ENCODE data around the gene ZFYVE9.
"Not testable (repeated sequence)": the region's sequence is repeated elsewhere in the genome, so short reads cannot be mapped to it uniquely, and the experiment has no call there.

Gene ZFYVE9

GRCh38 chr1:52180176-52180575 is 38.3 kb downstream of the ZFYVE9 start:
- H3K27ac ChIP-seq (ENCODE audit: low read length), result no peak overlapping the region
- H3K9ac ChIP-seq (ENCODE audit: low read length), result no peak overlapping the region
- no peaks in the 10 kb centered on the region for H3K36me3 ChIP-seq (ENCODE audit: control insufficient read depth, low read depth, low read length)
- no peaks in the 10 kb centered on the region for H3K4me1 ChIP-seq (ENCODE audit: control insufficient read depth, low read depth, low read length)
- H3K9me3 ChIP-seq (ENCODE audit: control insufficient read depth, low read depth, low read length), result peaks cover 5% of the 10 kb centered on the region
- no peak overlapping the region for H3K4me3 ChIP-seq (ENCODE audit: low read length)
- no peaks in the 10 kb centered on the region for H3K27me3 ChIP-seq (ENCODE audit: control insufficient read depth, insufficient read depth, low read length)

DNA sequence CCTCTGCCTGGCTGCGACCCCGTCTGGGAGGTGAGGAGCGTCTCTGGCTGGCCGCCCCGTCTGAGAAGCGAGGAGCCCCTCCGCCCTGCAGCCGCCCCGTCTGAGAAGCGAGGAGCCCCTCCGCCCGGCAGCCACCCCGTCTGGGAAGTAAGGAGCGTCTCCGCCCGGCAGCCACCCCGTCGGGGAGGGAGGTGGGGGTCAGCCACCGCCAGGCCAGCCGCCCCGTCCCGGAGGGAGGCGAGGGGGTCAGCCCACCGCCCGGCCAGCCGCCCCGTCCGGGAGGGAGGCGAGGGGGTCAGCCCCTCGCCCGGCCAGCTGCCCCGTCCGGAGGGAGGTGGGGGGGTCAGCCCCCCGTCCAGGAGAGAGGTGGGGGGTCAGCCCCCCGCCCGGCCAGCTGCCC is 39.9 kb downstream of the ZFYVE9 start:
- not testable (repeated sequence) for H3K27ac ChIP-seq (ENCODE audit: low read length); H3K9me3 ChIP-seq (ENCODE audit: control insufficient read depth, low read depth, low read length); H3K9ac ChIP-seq (ENCODE audit: low read length); H3K4me3 ChIP-seq (ENCODE audit: low read length); H3K27me3 ChIP-seq (ENCODE audit: control insufficient read depth, insufficient read depth, low read length); H3K36me3 ChIP-seq (ENCODE audit: control insufficient read depth, low read depth, low read length); H3K4me1 ChIP-seq (ENCODE audit: control insufficient read depth, low read depth, low read length)

DNA sequence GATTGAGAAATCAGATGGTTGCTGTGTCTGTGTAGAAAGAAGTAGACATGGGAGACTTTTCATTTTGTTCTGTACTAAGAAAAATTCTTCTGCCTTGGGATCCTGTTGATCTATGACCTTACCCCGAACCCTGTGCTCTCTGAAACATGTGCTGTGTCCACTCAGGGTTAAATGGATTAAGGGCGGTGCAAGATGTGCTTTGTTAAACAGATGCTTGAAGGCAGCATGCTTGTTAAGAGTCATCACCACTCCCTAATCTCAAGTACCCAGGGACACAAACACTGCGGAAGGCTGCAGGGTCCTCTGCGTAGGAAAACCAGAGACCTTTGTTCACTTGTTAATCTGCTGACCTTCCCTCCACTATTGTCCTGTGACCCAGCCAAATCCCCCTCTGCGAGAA is 40.4 kb downstream of the ZFYVE9 start:
- H3K4me1 ChIP-seq (ENCODE audit: control insufficient read depth, low read depth, low read length); H3K27ac ChIP-seq (ENCODE audit: low read length); H3K9me3 ChIP-seq (ENCODE audit: control insufficient read depth, low read depth, low read length); H3K36me3 ChIP-seq (ENCODE audit: control insufficient read depth, low read depth, low read length); H3K9ac ChIP-seq (ENCODE audit: low read length); H3K27me3 ChIP-seq (ENCODE audit: control insufficient read depth, insufficient read depth, low read length); H3K4me3 ChIP-seq (ENCODE audit: low read length): not testable (repeated sequence)

GRCh38 chr1:52182874-52183400 is 41.0 kb downstream of the ZFYVE9 start:
- Histone ChIP-seq H3K27me3 (ENCODE audit: control insufficient read depth, insufficient read depth, low read length) (no peaks in the 10 kb centered on the region), H3K27ac (ENCODE audit: low read length) (no peak overlapping the region), H3K4me3 (ENCODE audit: low read length) (no peak overlapping the region), H3K36me3 (ENCODE audit: control insufficient read depth, low read depth, low read length) (no peaks in the 10 kb centered on the region), H3K4me1 (ENCODE audit: control insufficient read depth, low read depth, low read length) (no peaks in the 10 kb centered on the region), H3K9ac (ENCODE audit: low read length) (no peak overlapping the region), H3K9me3 (ENCODE audit: control insufficient read depth, low read depth, low read length) (no peaks in the 10 kb centered on the region)

- H3K9ac ChIP-seq (ENCODE audit: low read length), result no peak overlapping the region
Observed at GRCh38 chr1:52186449-52186848, 44.6 kb downstream of the ZFYVE9 start.

GRCh38 chr1:52189898-52190480 is 48.1 kb downstream of the ZFYVE9 start:
- H3K9me3 ChIP-seq (ENCODE audit: control insufficient read depth, low read depth, low read length), result no peaks in the 10 kb centered on the region
- no peaks in the 10 kb centered on the region for H3K4me1 ChIP-seq (ENCODE audit: control insufficient read depth, low read depth, low read length)
- no peaks in the 10 kb centered on the region for H3K27me3 ChIP-seq (ENCODE audit: control insufficient read depth, insufficient read depth, low read length)
- H3K9ac ChIP-seq (ENCODE audit: low read length), result no peak overlapping the region
- no peak overlapping the region for H3K27ac ChIP-seq (ENCODE audit: low read length)
- H3K36me3 ChIP-seq (ENCODE audit: control insufficient read depth, low read depth, low read length), result no peaks in the 10 kb centered on the region
- no peak overlapping the region for H3K4me3 ChIP-seq (ENCODE audit: low read length)

More at GRCh38 chr1:52186449-52186848, 44.6 kb downstream of the ZFYVE9 start:
- H3K27me3 ChIP-seq (ENCODE audit: control insufficient read depth, insufficient read depth, low read length), result no peaks in the 10 kb centered on the region
- H3K36me3 ChIP-seq (ENCODE audit: control insufficient read depth, low read depth, low read length), result no peaks in the 10 kb centered on the region
- no peaks in the 10 kb centered on the region for H3K9me3 ChIP-seq (ENCODE audit: control insufficient read depth, low read depth, low read length)
- H3K27ac ChIP-seq (ENCODE audit: low read length), result no peak overlapping the region
- H3K4me1 ChIP-seq (ENCODE audit: control insufficient read depth, low read depth, low read length), result no peaks in the 10 kb centered on the region
- no peak overlapping the region for H3K4me3 ChIP-seq (ENCODE audit: low read length)

- Histone ChIP-seq H3K9me3 (ENCODE audit: control insufficient read depth, low read depth, low read length) (no peaks in the 10 kb centered on the region), H3K4me3 (ENCODE audit: low read length) (no peak overlapping the region), H3K27me3 (ENCODE audit: control insufficient read depth, insufficient read depth, low read length) (no peaks in the 10 kb centered on the region), H3K27ac (ENCODE audit: low read length) (no peak overlapping the region), H3K36me3 (ENCODE audit: control insufficient read depth, low read depth, low read length) (no peaks in the 10 kb centered on the region), H3K9ac (ENCODE audit: low read length) (no peak overlapping the region), H3K4me1 (ENCODE audit: control insufficient read depth, low read depth, low read length) (no peaks in the 10 kb centered on the region)
Observed at GRCh38 chr1:52190500-52191252, 48.8 kb downstream of the ZFYVE9 start.

- Histone ChIP-seq H3K4me1 (ENCODE audit: control insufficient read depth, low read depth, low read length) (no peaks in the 10 kb centered on the region), H3K9ac (ENCODE audit: low read length) (no peak overlapping the region), H3K4me3 (ENCODE audit: low read length) (no peak overlapping the region), H3K36me3 (ENCODE audit: control insufficient read depth, low read depth, low read length) (no peaks in the 10 kb centered on the region), H3K27ac (ENCODE audit: low read length) (no peak overlapping the region), H3K9me3 (ENCODE audit: control insufficient read depth, low read depth, low read length) (no peaks in the 10 kb centered on the region), H3K27me3 (ENCODE audit: control insufficient read depth, insufficient read depth, low read length) (no peaks in the 10 kb centered on the region)
Observed at GRCh38 chr1:52191395-52191965, 49.6 kb downstream of the ZFYVE9 start.

DNA sequence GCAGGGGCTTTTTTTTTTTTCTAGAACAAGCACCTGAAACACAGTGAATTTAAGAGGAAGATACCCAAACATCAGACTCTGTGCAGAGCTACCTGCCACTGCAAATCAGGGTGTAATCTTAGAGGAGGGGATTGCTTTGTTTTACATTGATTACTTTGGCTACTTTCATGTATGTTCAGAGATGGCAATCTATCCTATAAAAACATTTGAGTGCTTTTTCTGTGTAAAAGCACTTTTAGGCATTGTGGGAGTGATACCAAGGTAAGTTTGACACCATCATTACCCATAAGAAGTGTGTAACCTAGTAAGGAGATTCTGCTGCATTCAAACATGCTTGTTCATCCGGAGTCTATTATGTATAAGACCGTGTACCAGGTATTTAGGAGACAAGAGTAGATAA is 50.1 kb downstream of the ZFYVE9 start:
- Histone ChIP-seq H3K9ac (ENCODE audit: low read length) (no peak overlapping the region), H3K27ac (ENCODE audit: low read length) (no peak overlapping the region)

GRCh38 chr1:52192436-52192835 is 50.5 kb downstream of the ZFYVE9 start:
- Histone ChIP-seq H3K36me3 (ENCODE audit: control insufficient read depth, low read depth, low read length) (no peaks in the 10 kb centered on the region), H3K4me3 (ENCODE audit: low read length) (no peak overlapping the region), H3K9ac (ENCODE audit: low read length) (no peak overlapping the region)

More for the DNA sequence above, 50.1 kb downstream of the ZFYVE9 start:
- H3K36me3 ChIP-seq (ENCODE audit: control insufficient read depth, low read depth, low read length), result no peaks in the 10 kb centered on the region
- no peaks in the 10 kb centered on the region for H3K27me3 ChIP-seq (ENCODE audit: control insufficient read depth, insufficient read depth, low read length)
- H3K4me1 ChIP-seq (ENCODE audit: control insufficient read depth, low read depth, low read length), result no peaks in the 10 kb centered on the region
- H3K4me3 ChIP-seq (ENCODE audit: low read length), result no peak overlapping the region
- no peaks in the 10 kb centered on the region for H3K9me3 ChIP-seq (ENCODE audit: control insufficient read depth, low read depth, low read length)

GRCh38 chr1:52193985-52194384 is 52.1 kb downstream of the ZFYVE9 start:
- no peaks in the 10 kb centered on the region for H3K4me1 ChIP-seq (ENCODE audit: control insufficient read depth, low read depth, low read length)
- H3K9me3 ChIP-seq (ENCODE audit: control insufficient read depth, low read depth, low read length), result no peaks in the 10 kb centered on the region
- H3K27me3 ChIP-seq (ENCODE audit: control insufficient read depth, insufficient read depth, low read length), result no peaks in the 10 kb centered on the region
- no peak overlapping the region for H3K27ac ChIP-seq (ENCODE audit: low read length)
- H3K36me3 ChIP-seq (ENCODE audit: control insufficient read depth, low read depth, low read length), result no peaks in the 10 kb centered on the region
- H3K9ac ChIP-seq (ENCODE audit: low read length), result no peak overlapping the region
- no peak overlapping the region for H3K4me3 ChIP-seq (ENCODE audit: low read length)

More at GRCh38 chr1:52192436-52192835, 50.5 kb downstream of the ZFYVE9 start:
- Histone ChIP-seq H3K9me3 (ENCODE audit: control insufficient read depth, low read depth, low read length) (no peaks in the 10 kb centered on the region), H3K4me1 (ENCODE audit: control insufficient read depth, low read depth, low read length) (no peaks in the 10 kb centered on the region), H3K27ac (ENCODE audit: low read length) (no peak overlapping the region), H3K27me3 (ENCODE audit: control insufficient read depth, insufficient read depth, low read length) (no peaks in the 10 kb centered on the region)
